Stomach (tissue), 9 donors: Measurements from ENCODE around the gene RNF4. TPM values are rescaled to one million over a fixed set of nuclear protein-coding genes. Genes with fewer than 3 reads are reported as not detected.

ENCODE experiments used
- DNase-seq, 2 donors: peaks; one replicate each; pipeline versions ENCODE4 v3.0.0 to v3.0.0-alpha.2; 2013 to 2019
- H3K27ac ChIP-seq, 5 donors: fragments of 200-600 bp in 4 of 5; sonication (generic) in 4 of 5; one replicate each; pipeline ENCODE4 v1.5.1; 2013 to 2019; ENCODE audit warnings: mild to moderate bottlenecking in 1 of 5, moderate library complexity in 1 of 5
- H3K27me3 ChIP-seq, 3 donors: fragments of 200-600 bp; sonication (generic); one replicate each; pipeline ENCODE4 v1.5.1; 2017 to 2019; ENCODE audit warnings: mixed run types in 1 of 3
- H3K36me3 ChIP-seq, 4 donors: fragments of 200-600 bp; sonication (generic); 1 replicate in 3 of 4; 2 replicates in 1 of 4; pipeline ENCODE4 v1.5.1; 2016 to 2019
- H3K4me1 ChIP-seq, 4 donors: fragments of 200-600 bp; sonication (generic); one replicate each; pipeline ENCODE4 v1.5.1; 2016 to 2019
- H3K4me3 ChIP-seq, 4 donors: fragments of 200-600 bp; sonication (generic) in 3 of 4; one replicate each; pipeline ENCODE4 v1.5.1; 2016 to 2019; ENCODE audit warnings: mild to moderate bottlenecking in 1 of 4
- H3K9me3 ChIP-seq, 4 donors: fragments of 200-600 bp; sonication (generic); one replicate each; pipeline ENCODE4 v1.5.1; 2016 to 2019
- EP300 ChIP-seq: sonication (generic); formaldehyde crosslinking; IDR thresholded peaks from one replicate; pipeline ENCODE4 v1.6.1; 2017; ENCODE audit warnings: antibody characterized with exemption
- POLR2A ChIP-seq, 4 donors: fragments of 450-650 bp; IDR thresholded peaks; one replicate each; pipeline ENCODE4 v1.6.1; 2016; ENCODE audit warnings: antibody characterized with exemption in 4 of 4, control low read depth in 2 of 4, mild to moderate bottlenecking in 1 of 4, moderate library complexity in 1 of 4
- POLR2AphosphoS5 ChIP-seq, 3 donors: sonication (generic); formaldehyde crosslinking; IDR thresholded peaks; one replicate each; pipeline ENCODE4 v1.6.1; 2016; ENCODE audit warnings: antibody characterized with exemption in 3 of 3
- WGBS, 5 donors: extraction: QIAGEN DNeasy Blood & Tissue Kit in 3 of 5; methylation state at CpG; one replicate each; pipeline versions ENCODE4 v1.1.5 to v1.1.7; 2013 to 2018; 5-methylcytosine and 5-hydroxymethylcytosine counted together
- intact Hi-C: fragments of 100-400 bp; cut with DNase I; formaldehyde crosslinking; loops from one replicate; pipeline ENCODE4 v1.15.1; 2023; ENCODE audit warnings: low total_unique reads
- polyA plus RNA-seq, 3 donors: library from polyadenylated mRNA; stranded (reverse); fragments of 200-250 nt; gene quantifications; one replicate each; pipeline ENCODE4 v1.2.3, GENCODE V29; 2013
- total RNA-seq, 5 donors: library from RNA; depleted of rRNA; stranded (reverse); fragments of >200 nt; gene quantifications; one replicate each; pipeline versions ENCODE4 v1.1.0 to v1.2.3, GENCODE V29; 2014 to 2016
- TF ChIP-seq, protein P1 (sequence below), 7 experiments: fragments of 450-650 bp in 4 of 7; fragments of 200-600 bp in 3 of 7; sonication (generic) in 3 of 7; IDR thresholded peaks; one replicate each; pipeline ENCODE4 v1.5.1; 2016 to 2019; ENCODE audit warnings: antibody characterized with exemption in 7 of 7, control low read depth in 2 of 7, mild to moderate bottlenecking in 1 of 7
- donor health status: healthy with polysubstance abuse.
- donor health status: Bipolar disorder and iron deficiency.
- donor health status: healthy.

The RNF4 gene
- total and polyA plus RNA-seq, 8 donors = 5.3 to 75.2 (median 29.0) TPM

DNA sequence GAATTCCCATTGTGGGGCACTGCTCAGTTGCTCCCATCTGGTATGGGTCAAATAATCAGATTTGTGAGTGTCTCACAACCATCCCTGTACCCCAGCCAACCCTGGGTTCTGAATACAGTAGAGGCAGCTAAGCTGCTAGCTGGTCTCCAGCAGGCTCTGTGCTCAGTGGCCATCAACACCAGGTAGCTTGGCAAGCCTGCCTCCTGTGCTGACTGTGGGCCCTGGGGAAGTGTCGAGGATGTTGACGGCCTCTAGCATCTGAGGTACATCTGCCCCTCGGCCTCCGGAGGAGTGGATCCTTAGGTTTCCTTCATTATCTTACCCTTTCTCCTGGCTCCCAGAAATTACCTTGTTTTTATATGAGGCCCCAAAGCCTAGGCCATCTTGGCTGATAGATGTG is 13.3 kb downstream of the RNF4 start:
- Histone ChIP-seq H3K4me3 (no peak overlapping the region), H3K27ac (peak overlapping the region; percentile 25 to 86 (median 74)), H3K9me3 (no peaks in the 10 kb centered on the region), H3K36me3 (no peaks in the 10 kb centered on the region), H3K4me1 (peaks cover 96 to 100% (median 99%) of the 10 kb centered on the region in 4 donors), H3K27me3 (no peaks in the 10 kb centered on the region)
- WGBS, 5 donors = 65 to 87% (median 80%) methylated on average over 4 of the region's 4 CpGs
- DNase-seq = no peak
- TF ChIP-seq POLR2AphosphoS5 (IDR thresholded peaks at IDR 0.05) (no peak), POLR2A (IDR thresholded peaks at IDR 0.05) (no peak), EP300 (no peak)
- TF ChIP-seq, protein P1, sequence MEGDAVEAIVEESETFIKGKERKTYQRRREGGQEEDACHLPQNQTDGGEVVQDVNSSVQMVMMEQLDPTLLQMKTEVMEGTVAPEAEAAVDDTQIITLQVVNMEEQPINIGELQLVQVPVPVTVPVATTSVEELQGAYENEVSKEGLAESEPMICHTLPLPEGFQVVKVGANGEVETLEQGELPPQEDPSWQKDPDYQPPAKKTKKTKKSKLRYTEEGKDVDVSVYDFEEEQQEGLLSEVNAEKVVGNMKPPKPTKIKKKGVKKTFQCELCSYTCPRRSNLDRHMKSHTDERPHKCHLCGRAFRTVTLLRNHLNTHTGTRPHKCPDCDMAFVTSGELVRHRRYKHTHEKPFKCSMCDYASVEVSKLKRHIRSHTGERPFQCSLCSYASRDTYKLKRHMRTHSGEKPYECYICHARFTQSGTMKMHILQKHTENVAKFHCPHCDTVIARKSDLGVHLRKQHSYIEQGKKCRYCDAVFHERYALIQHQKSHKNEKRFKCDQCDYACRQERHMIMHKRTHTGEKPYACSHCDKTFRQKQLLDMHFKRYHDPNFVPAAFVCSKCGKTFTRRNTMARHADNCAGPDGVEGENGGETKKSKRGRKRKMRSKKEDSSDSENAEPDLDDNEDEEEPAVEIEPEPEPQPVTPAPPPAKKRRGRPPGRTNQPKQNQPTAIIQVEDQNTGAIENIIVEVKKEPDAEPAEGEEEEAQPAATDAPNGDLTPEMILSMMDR (IDR thresholded peaks at IDR 0.05) = no peak
- intact Hi-C loops = no loop called here

DNA sequence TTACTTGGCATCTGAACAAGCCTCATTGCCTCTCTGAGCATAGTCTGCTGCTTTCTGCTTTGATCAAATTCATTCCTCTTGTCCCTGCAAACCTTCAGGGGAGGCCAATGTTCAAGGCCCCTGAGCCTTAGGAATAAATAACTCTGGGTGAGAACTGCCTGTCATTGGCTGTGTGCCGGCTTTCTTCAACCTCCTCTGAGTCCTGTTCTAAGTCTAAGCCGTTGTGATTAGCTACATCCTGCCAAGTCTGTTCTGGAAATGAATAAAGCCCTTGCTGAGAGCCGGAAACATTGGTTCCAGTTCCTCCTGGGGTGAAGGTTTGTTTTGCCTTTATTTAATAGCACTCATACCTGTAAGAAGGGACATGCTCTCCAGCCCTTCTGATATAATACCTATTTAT is 13.8 kb downstream of the RNF4 start:
- intact Hi-C loops = no loop called here
- no peaks in the 10 kb centered on the region for H3K9me3 ChIP-seq
- 5 to 20% (median 12%) methylated on average over 3 of the region's 3 CpGs for WGBS, 5 donors
- peaks cover 96 to 100% (median 99%) of the 10 kb centered on the region in 4 donors for H3K4me1 ChIP-seq
- no peaks in the 10 kb centered on the region for H3K27me3 ChIP-seq
- peak overlapping the region; percentile 57 to 86 (median 74) for H3K27ac ChIP-seq
- H3K4me3 ChIP-seq = peak overlapping the region in 1 of 4 donors; percentile 4
- peak in 1 of 2 donors; percentile 60 for DNase-seq
- TF ChIP-seq POLR2AphosphoS5 (IDR thresholded peaks at IDR 0.05) = peak in 1 of 3 donors; percentile 40
- no peak for TF ChIP-seq EP300
- no peaks in the 10 kb centered on the region for H3K36me3 ChIP-seq

DNA sequence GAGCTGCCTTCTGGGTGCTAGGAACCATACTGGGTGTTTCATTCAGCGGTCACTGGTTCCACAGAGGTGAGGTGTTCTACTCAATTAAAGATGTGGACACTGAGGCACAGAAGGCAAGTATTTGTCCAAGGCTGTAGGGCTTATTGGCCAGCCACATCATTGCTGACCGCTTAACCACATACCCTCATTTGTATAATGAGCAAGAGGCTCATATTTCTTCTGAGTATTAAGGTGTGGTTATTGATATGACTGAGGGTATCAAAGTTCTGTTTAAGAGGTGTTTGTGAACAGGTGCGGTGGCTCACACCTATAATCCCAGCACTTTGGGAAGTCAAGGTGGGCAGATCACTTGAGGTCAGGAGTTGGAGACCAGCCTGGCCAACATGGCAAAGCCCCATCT is 14.3 kb downstream of the RNF4 start:
- peaks cover 96 to 100% (median 99%) of the 10 kb centered on the region in 4 donors for H3K4me1 ChIP-seq
- H3K9me3 ChIP-seq = no peaks in the 10 kb centered on the region
- WGBS, 5 donors = 55 to 72% (median 67%) methylated on average over 3 of the region's 3 CpGs
- intact Hi-C loops = no loop called here
- no peak for TF ChIP-seq POLR2A (IDR thresholded peaks at IDR 0.05)
- TF ChIP-seq POLR2AphosphoS5 (IDR thresholded peaks at IDR 0.05) = peak in 1 of 3 donors; percentile 18
- no peak for TF ChIP-seq EP300
- TF ChIP-seq, protein P1 (IDR thresholded peaks at IDR 0.05) = no peak
- no peaks in the 10 kb centered on the region for H3K27me3 ChIP-seq
- no peak for DNase-seq
- H3K27ac ChIP-seq = peak overlapping the region; percentile 57 to 86 (median 74)
- H3K4me3 ChIP-seq = peak overlapping the region in 1 of 4 donors; percentile 4
- no peaks in the 10 kb centered on the region for H3K36me3 ChIP-seq

DNA sequence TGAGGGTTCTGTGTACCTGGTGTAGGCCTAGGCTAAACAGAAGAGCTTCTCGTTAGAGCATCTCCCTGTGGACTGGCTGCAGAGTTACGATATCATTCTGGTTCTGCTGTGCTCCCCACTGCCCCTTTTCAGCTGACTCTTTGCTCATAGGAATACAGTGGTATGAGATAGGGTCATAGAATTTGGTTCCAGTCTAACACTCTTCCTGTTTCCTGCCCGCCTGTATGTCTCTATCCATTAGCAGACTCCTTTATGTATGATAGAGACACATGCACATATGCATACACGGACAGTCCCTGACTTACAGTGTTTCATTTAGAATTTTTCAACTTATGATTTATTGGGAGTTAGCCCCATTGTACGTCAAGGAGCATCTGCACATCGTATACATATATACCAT is 15.3 kb downstream of the RNF4 start:
- H3K9me3 ChIP-seq = no peaks in the 10 kb centered on the region
- peaks cover 90 to 100% (median 96%) of the 10 kb centered on the region in 4 donors for H3K4me1 ChIP-seq
- TF ChIP-seq POLR2A (IDR thresholded peaks at IDR 0.05) = no peak
- TF ChIP-seq, protein P1 (IDR thresholded peaks at IDR 0.05) = no peak
- no peak for TF ChIP-seq EP300
- no peak for TF ChIP-seq POLR2AphosphoS5 (IDR thresholded peaks at IDR 0.05)
- intact Hi-C loops = no loop called here
- H3K27ac ChIP-seq = peak overlapping the region; percentile 26 to 86 (median 74)
- DNase-seq = no peak
- no peaks in the 10 kb centered on the region for H3K27me3 ChIP-seq
- no peak overlapping the region for H3K4me3 ChIP-seq
- peaks cover 0 to 8% (median 0%) of the 10 kb centered on the region in 4 donors for H3K36me3 ChIP-seq
- WGBS, 5 donors = 74 to 83% (median 80%) methylated on average over 6 of the region's 6 CpGs

DNA sequence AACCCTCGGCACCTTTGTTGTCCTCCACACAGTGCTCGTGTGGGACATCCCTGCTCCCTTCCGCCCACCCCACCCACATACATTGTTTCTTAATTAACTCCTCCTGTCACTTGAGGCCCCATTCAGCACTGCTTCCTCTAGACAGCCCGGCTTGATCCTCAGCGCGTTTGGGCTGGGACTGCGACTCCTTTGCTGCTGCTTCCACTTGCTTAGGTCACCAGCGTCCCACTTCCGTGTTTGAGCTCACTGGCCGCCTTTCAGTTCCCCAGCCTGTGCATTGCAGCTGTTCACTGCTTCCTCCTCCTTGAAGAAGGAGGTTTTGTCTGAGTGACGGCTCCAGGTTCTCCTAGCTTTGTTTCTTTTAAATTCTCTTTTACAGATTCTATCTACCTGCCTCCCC is 16.1 kb downstream of the RNF4 start:
- no peaks in the 10 kb centered on the region for H3K27me3 ChIP-seq
- 7 to 27% (median 15%) methylated on average over 11 of the region's 11 CpGs for WGBS, 5 donors
- peaks cover 0 to 14% (median under 1%) of the 10 kb centered on the region in 4 donors for H3K36me3 ChIP-seq
- peaks cover 87 to 100% (median 96%) of the 10 kb centered on the region in 4 donors for H3K4me1 ChIP-seq
- peak overlapping the region; percentile 72 to 86 (median 74) for H3K27ac ChIP-seq
- TF ChIP-seq, protein P1 (IDR thresholded peaks at IDR 0.05) = no peak
- TF ChIP-seq POLR2A (IDR thresholded peaks at IDR 0.05) (no peak), EP300 (no peak), POLR2AphosphoS5 (IDR thresholded peaks at IDR 0.05) (peak; percentile 35 to 81 (median 50))
- no peaks in the 10 kb centered on the region for H3K9me3 ChIP-seq
- intact Hi-C loops = no loop called here
- H3K4me3 ChIP-seq = peak overlapping the region in 1 of 4 donors; percentile 6
- peak; percentile 85 to 90 for DNase-seq
